GM21390 (cell line): ENCODE measurements around the gene HYLS1.

Experiments
- ATAC-seq: cut with Tn5 transposase; IDR thresholded peaks from one replicate; pipeline ENCODE4 v1.9.1; 2021; ENCODE audit not compliant: unreplicated experiment

HYLS1 gene

DNA sequence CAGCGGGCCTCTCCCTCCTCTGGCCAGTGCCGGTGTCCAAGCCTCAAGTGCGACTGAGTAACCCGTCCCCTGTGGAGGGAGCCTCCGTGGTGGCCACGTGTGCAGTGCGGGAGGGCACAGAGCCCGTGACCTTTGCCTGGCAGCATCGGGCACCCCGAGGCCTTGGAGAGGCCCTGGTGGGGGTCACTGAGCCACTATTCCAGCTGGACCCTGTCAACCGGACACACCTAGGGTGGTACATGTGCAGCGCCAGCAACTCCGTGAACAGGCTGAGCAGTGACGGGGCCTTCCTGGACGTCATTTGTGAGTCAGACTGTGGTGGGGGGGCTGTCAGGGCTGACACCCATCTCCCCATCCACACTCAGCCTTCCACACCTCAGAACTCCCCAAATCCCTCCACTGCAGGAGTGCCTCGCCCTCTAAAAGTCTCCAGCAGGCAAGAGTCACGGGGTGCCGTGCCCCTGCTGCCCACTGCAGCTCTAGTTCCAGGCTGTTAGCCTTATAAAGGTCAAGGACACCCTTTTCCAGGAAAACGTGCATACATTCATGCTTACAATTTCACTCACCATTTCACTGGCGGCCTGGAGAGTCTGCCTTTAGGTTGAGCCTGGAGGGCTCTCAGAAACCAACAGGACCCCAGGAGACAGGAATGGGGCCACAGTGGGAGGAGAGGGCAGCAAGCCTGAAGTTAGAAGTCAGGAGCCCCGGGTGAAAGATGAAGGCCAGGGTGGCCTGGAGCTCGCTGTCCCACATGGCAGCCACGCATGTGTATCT lies 61.0 kb downstream of the HYLS1 start:
- ATAC-seq: no peak

DNA sequence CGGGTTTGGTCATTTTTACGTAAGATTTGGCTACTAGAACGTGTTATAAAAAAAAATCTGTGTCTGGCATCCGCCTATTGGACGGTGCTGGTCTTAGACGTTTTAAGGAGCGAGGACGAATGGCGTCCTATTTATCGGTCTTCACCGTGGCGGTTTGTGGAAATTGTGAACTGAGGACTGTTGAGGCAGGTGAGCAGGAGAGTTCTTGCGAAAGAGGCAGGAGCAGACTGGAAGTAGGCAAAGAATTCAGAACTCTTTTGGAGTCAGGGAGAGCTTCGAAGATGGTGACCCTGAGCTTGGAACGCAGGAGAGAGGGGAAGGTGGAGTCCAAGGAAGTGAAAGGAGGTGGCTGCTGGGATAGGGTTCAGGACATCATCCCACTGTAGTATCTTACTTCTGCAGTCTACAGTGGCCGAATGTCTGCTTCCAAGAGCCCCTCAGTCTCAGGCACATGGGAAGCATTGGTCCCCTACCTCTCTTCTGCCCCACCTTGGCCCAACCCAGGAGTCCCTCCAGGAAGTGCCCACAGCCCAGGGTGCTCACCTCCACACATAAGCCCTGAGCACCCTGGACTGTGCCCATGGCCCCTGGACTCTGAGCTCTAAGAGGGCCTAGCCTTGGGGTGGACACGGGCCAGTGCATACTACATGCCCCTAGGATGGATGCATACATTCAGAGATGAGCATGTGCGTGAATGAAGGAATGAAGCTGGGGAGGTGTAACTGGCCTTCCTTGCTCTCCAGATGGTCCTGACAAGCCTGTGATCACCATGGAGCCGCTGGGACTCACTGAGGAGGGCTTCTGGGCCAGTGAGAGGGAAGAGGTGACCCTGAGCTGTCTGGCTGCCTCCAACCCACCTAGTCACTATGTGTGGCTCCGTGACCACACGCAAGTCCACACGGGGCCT lies 62.1 kb downstream of the HYLS1 start:
- no peak for ATAC-seq

DNA sequence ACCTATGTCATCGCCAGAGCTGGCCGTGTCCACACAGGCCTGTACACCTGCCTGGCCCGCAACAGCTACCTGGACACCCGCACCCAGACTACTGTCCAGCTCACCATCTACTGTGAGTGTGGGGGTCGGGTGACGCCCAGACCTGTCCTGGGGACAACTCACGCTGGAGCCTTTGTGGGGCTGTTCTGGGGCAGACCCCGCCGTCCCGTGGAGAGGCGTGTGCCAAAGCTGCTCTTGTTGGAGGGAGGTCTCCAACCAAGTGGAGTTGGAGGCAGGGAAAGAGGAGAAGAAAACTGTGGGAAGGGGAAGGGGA lies 62.7 kb downstream of the HYLS1 start:
- no peak for ATAC-seq
